OCI-M1 (cell line): ENCODE results near the gene CTSV.
A peak's percentile ranks its signal among the peaks of the same experiment; 100 is the strongest.
"Not testable (repeated sequence)": the region's sequence is repeated elsewhere in the genome, so short reads cannot be mapped to it uniquely, and the experiment has no call there.

ENCODE experiments used
- DNase-seq: peaks from one replicate; lab custom pipeline; 2025; lab: John Stamatoyannopoulos, UW

CTSV gene

GRCh38 chr9:97041898-97042297 lies 3.0 kb upstream of the CTSV start:
- DNase-seq: peak; percentile 36

- no peak for DNase-seq
Observed at GRCh38 chr9:97039514-97039860, 545 bp upstream of the CTSV start.

- DNase-seq: not testable (repeated sequence)
Observed at GRCh38 chr9:97023505-97023904, 15.4 kb downstream of the CTSV start.

GRCh38 chr9:97013151-97014132 lies 25.5 kb downstream of the CTSV start:
- DNase-seq: peak; percentile 86

DNA sequence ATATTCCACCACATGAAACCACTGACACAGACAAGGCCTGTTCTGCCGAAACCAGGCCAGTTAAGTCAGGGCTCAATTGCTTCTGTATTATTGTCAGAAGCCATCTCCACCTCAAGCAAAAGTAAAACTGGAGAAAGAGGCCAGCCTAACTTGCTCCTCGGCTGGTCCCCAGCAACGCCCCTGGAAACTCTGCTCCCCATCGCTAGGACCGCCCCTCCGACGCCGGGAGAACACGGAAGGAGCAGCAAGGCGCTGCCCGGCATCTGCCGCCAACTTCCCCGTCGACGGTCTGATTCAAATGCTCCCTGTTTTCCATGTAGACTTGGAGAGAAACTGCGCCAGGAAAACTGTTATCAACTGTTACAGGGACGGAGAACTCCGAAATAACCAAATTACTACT lies 26.3 kb downstream of the CTSV start:
- DNase-seq: peak; percentile 56

GRCh38 chr9:97002195-97002594 lies 36.7 kb downstream of the CTSV start:
- DNase-seq: peak; percentile 16

GRCh38 chr9:97001338-97001737 lies 37.6 kb downstream of the CTSV start:
- DNase-seq: peak; percentile 48

DNA sequence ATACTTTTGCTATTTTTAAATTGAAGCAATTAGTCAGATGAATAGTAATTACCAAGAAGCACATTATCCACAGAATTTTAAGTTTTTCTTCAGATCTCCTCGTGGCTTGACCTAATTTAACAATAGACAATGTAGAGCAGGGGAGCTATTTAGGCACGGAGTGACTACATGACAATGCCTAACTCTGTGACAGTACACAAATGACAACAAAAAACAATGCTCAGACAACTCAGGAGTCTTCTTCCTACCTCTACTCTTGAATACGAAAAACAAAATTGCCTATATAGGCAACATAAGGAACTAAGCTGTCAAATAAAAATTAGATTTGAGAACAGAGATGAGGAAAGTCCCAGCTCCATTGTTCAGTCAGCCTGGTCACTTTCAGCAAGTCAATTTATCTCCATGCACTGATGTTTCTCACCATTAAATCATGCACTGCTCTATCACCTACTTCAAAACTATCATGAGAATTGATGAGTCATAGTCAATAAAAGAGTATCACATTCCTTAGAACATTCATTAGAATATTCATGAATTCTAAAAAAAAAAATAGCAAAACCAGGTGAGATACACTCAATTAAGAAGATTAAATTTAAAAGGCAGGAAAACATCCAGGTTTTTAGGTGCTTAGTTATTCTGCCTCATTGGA lies 38.7 kb downstream of the CTSV start:
- DNase-seq: peak; percentile 15

DNA sequence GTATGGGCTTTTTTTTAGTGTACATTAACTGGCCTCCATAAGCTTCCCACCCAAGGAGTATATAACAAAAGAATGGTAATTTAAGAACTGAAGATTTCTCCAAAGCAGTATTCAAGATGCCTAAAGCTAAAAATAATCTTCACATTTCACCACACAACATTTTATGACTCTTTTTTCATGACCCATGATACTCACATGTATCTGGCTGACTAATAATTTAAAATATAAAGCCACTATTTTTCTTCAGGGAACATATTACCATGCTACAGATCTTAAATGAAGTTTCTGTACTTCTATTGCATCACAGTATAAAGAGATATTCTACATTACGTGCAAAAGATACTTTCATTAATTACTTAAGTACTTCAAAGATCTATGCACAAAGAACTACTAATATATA lies 39.2 kb downstream of the CTSV start:
- DNase-seq: not testable (repeated sequence)

DNA sequence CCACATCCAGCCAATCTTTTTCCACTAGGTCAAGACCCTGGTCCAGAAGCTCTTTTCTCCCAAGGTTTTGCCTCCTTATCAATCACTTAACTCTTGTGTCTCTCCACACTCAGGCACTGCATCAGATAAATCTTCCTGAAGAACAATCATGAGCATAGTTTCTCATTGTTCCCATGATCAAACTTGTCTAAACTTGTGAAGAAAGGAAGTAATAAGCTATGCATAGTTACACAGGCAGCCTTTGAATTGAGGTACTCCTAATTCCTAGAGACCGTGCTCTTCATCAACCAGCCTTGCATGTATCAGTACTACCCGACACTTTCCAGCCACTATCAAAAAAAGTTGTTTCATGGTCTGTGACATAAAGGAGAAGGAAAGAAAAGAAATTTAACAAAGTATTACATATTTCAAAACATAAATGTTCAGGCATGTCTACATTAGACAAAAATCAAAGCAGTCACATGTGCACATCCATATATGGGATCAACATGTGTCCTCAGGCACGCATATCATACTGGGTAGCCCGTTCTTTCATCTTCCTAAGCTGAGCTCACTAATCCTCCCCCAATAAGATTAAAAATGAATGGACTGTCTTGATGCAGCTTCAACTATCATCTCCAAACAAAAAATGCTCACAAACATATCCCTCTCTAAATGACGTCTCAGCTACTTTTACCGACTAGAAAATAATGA lies 41.8 kb downstream of the CTSV start:
- DNase-seq: not testable (repeated sequence)

GRCh38 chr9:96994531-96995016 lies 44.4 kb downstream of the CTSV start:
- not testable (repeated sequence) for DNase-seq

GRCh38 chr9:96992303-96992702 lies 46.6 kb downstream of the CTSV start:
- peak; percentile 47 for DNase-seq

DNA sequence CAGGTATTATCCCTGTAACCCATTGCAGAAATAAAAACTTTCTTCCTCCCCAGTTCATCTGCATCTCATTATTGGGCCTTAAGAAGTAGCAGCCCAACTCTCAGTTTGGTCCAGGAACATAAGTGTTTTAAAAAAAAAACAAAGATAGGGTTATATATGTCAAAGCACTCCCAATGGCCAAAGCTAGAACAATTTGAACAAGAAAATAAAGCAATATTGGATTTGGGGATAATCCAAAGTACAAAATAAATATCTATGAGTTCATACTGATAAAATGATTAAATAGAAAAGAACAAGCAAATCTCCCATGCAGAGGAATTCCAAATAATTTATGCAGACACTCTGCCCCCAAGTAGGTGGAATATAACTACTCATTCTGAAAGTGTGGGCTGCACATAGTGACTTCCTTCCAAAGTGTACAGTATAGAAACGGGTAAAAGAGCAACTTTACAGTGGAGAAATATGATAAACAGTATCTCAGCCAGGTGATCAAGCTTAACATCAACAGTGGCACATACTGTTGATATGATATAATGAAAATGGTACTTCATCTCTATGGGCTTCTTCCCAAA lies 49.1 kb downstream of the CTSV start:
- not testable (repeated sequence) for DNase-seq

DNA sequence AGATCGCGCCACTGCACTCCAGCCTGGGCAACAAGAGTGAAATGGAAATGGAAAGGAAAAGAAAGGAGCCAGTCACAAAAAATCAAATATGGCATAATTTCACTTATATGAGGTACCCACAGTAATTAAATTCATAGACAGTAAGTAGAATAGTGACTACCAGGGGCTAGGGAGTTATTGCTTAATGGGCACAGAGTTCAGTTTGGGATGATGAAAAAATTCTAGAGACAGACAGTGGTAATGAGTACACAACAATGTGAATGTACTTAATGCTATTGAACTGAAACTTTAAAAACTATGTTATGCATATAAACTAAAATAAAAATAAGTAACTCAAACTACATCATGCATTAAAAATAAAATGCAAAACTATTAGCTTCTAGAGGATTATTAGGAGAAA lies 54.1 kb downstream of the CTSV start:
- DNase-seq: not testable (repeated sequence)

GRCh38 chr9:96984139-96984538 lies 54.8 kb downstream of the CTSV start:
- DNase-seq: not testable (repeated sequence)

DNA sequence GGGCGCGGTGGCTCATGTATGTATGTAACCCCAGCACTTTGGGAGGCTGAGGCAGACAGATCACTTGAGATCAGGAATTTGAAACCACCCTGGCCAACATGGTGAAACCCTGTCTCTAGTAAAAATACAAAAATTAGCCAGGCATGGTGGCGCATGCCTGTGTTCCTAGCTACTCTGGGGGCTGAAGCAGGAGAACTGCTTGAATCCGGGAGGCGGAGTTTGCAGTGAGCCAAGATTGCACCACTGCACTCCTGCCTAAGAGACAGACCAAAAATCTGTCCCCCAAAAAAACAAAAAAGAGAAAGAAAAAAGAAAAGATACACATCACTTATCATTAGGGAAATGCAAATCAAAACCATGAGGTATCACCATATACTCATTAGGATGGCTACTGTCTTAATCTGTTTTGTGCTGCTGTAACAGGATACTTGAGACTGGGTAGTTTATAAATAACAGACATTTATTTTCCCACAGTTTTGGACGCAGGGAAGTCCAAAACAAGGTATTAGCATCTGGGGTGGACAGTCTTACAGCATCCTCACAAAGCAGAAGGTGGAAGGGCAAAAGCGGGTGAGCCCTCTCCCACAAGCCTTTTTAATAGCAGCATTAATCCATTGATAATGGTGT lies 55.3 kb downstream of the CTSV start:
- not testable (repeated sequence) for DNase-seq
